ENCODE measurements around the gene ITGAX. TPM values are rescaled to one million over a fixed set of nuclear protein-coding genes. Genes with fewer than 3 reads are reported as not detected.

Gene ITGAX
- total RNA-seq, 1 experiment from 2014 or later, result 1.6 TPM

GRCh38 chr16:31365131-31365865, 10.3 kb downstream of the ITGAX start:
- no peak for DNase-seq
- Mint-ChIP-seq H3K4me1 (ENCODE audit: low read depth, unreplicated experiment) (no peaks in the 10 kb centered on the region), H3K27me3 (ENCODE audit: unreplicated experiment) (peaks cover 46% of the 10 kb centered on the region), H3K27ac (ENCODE audit: unreplicated experiment) (no peak overlapping the region), H3K4me3 (ENCODE audit: low read depth, unreplicated experiment) (no peak overlapping the region), H3K9me3 (ENCODE audit: low read depth, unreplicated experiment) (no peaks in the 10 kb centered on the region), H3K36me3 (ENCODE audit: insufficient read depth, unreplicated experiment) (no peaks in the 10 kb centered on the region)
- no TSS peak for BruUV-seq (replicated peaks)
- intact Hi-C loops (cut with micrococcal nuclease; ENCODE audit: unreplicated experiment), result no loop called here
- TF ChIP-seq CTCF (IDR thresholded peaks at IDR 0.05; ENCODE audit: unreplicated experiment), result no peak
- CTCF ChIA-PET, result interaction anchor here (0.6 kb wide), 1 partner anchor 508 kb away, joined by 3 read pairs; the partner anchor contains the start of gene ZNF267

GRCh38 chr16:31367853-31368252, 12.9 kb downstream of the ITGAX start:
- Mint-ChIP-seq H3K4me1 (ENCODE audit: low read depth, unreplicated experiment) (no peaks in the 10 kb centered on the region), H3K36me3 (ENCODE audit: insufficient read depth, unreplicated experiment) (no peaks in the 10 kb centered on the region), H3K27ac (ENCODE audit: unreplicated experiment) (no peak overlapping the region), H3K27me3 (ENCODE audit: unreplicated experiment) (peaks cover 58% of the 10 kb centered on the region), H3K9me3 (ENCODE audit: low read depth, unreplicated experiment) (no peaks in the 10 kb centered on the region), H3K4me3 (ENCODE audit: low read depth, unreplicated experiment) (no peak overlapping the region)
- DNase-seq, result no peak
- intact Hi-C loops (cut with micrococcal nuclease; ENCODE audit: unreplicated experiment), result no loop called here
- no peak for TF ChIP-seq CTCF (IDR thresholded peaks at IDR 0.05; ENCODE audit: unreplicated experiment)
- CTCF ChIA-PET, result interaction anchor here (0.6 kb wide), 1 partner anchor 1408 kb away, joined by 3 read pairs; no protein-coding TSS in a partner anchor
- no TSS peak for BruUV-seq (replicated peaks)

GRCh38 chr16:31371008-31371407, 16.0 kb downstream of the ITGAX start:
- H3K9me3 Mint-ChIP-seq (ENCODE audit: low read depth, unreplicated experiment), result no peaks in the 10 kb centered on the region
- CTCF ChIA-PET, result no interaction called here
- TF ChIP-seq CTCF (IDR thresholded peaks at IDR 0.05; ENCODE audit: unreplicated experiment), result no peak
- H3K4me3 Mint-ChIP-seq (ENCODE audit: low read depth, unreplicated experiment), result no peak overlapping the region
- H3K4me1 Mint-ChIP-seq (ENCODE audit: low read depth, unreplicated experiment), result no peaks in the 10 kb centered on the region
- no peak for DNase-seq
- H3K27me3 Mint-ChIP-seq (ENCODE audit: unreplicated experiment), result peaks cover 74% of the 10 kb centered on the region
- intact Hi-C loops (cut with micrococcal nuclease; ENCODE audit: unreplicated experiment), result loop anchor here (10.0 kb wide), 1 partner anchor 66 kb away; no protein-coding TSS in a partner anchor
- no TSS peak for BruUV-seq (replicated peaks)
- no peak overlapping the region for H3K27ac Mint-ChIP-seq (ENCODE audit: unreplicated experiment)
- H3K36me3 Mint-ChIP-seq (ENCODE audit: insufficient read depth, unreplicated experiment), result no peaks in the 10 kb centered on the region

- Mint-ChIP-seq H3K9me3 (ENCODE audit: low read depth, unreplicated experiment) (no peaks in the 10 kb centered on the region), H3K4me3 (ENCODE audit: low read depth, unreplicated experiment) (no peak overlapping the region), H3K4me1 (ENCODE audit: low read depth, unreplicated experiment) (no peaks in the 10 kb centered on the region), H3K27me3 (ENCODE audit: unreplicated experiment) (peaks cover 72% of the 10 kb centered on the region), H3K36me3 (ENCODE audit: insufficient read depth, unreplicated experiment) (no peaks in the 10 kb centered on the region), H3K27ac (ENCODE audit: unreplicated experiment) (no peak overlapping the region)
- BruUV-seq (replicated peaks), result no TSS peak
- TF ChIP-seq CTCF (IDR thresholded peaks at IDR 0.05; ENCODE audit: unreplicated experiment), result no peak
- CTCF ChIA-PET, result no interaction called here
- no peak for DNase-seq
- intact Hi-C loops (cut with micrococcal nuclease; ENCODE audit: unreplicated experiment), result loop anchor here (10.0 kb wide), 1 partner anchor 67 kb away; no protein-coding TSS in a partner anchor
Observed at GRCh38 chr16:31371619-31372484, 16.9 kb downstream of the ITGAX start.

Measured in Calu3 (cell line).